SK-N-SH treated with all-trans-retinoic acid at 6 μM for 48 hours (cell line): ENCODE results near the gene GGCX.
"Not testable (repeated sequence)": the region's sequence is repeated elsewhere in the genome, so short reads cannot be mapped to it uniquely, and the experiment has no call there.

Experiments used
- ATAC-seq: fragments of 200-7000 bp; cut with Tn5 transposase; 3 replicates; pipeline ENCODE4 v1.9.1; 2020; ENCODE audit warnings: mild to moderate bottlenecking, moderate library complexity
- ARNTL ChIP-seq: fragments of 450-650 bp; formaldehyde crosslinking; IDR thresholded peaks from 2 replicates; pipeline ENCODE4 v1.5.0; 2020; ENCODE audit warnings: low read depth, mild to moderate bottlenecking, moderate library complexity, borderline replicate concordance
- BACH2 ChIP-seq: fragments of 250-450 bp; sonication (Bioruptor Pico); IDR thresholded peaks from 2 replicates; pipeline ENCODE4 v1.9.0; 2021; ENCODE audit warnings: mild to moderate bottlenecking, borderline replicate concordance
- CSRNP3 ChIP-seq: fragments of 250-450 bp; sonication (Bioruptor Pico); IDR thresholded peaks from 2 replicates; pipeline ENCODE4 v1.5.1; 2021; ENCODE audit warnings: mild to moderate bottlenecking, moderate library complexity
- ESRRG ChIP-seq: fragments of 250-450 bp; sonication (Bioruptor Pico); IDR thresholded peaks from 2 replicates; pipeline ENCODE4 v1.6.1; 2021; ENCODE audit warnings: mild to moderate bottlenecking
- GLIS3 ChIP-seq: fragments of 250-450 bp; sonication (Bioruptor Pico); IDR thresholded peaks from 2 replicates; pipeline ENCODE4 v1.5.0; 2020; ENCODE audit warnings: mild to moderate bottlenecking, moderate library complexity
- ISL1 ChIP-seq: fragments of 250-450 bp; sonication (Bioruptor Pico); IDR thresholded peaks from 2 replicates; pipeline ENCODE4 v2.1.2; 2022; ENCODE audit warnings: mild to moderate bottlenecking, moderate library complexity
- OSR1 ChIP-seq: fragments of 250-450 bp; sonication (Bioruptor Pico); IDR thresholded peaks from 2 replicates; pipeline ENCODE4 v1.8.0; 2022; ENCODE audit warnings: moderate library complexity, mild to moderate bottlenecking, inconsistent platforms
- PATZ1 ChIP-seq: fragments of 250-450 bp; sonication (Bioruptor Pico); IDR thresholded peaks from 2 replicates; pipeline ENCODE4 v1.8.0; 2020; ENCODE audit warnings: mild to moderate bottlenecking, moderate library complexity, borderline replicate concordance
- PPARA ChIP-seq: fragments of 250-450 bp; sonication (Bioruptor Pico); IDR thresholded peaks from 2 replicates; pipeline ENCODE4 v1.5.0; 2020; ENCODE audit warnings: mild to moderate bottlenecking, borderline replicate concordance
- RARB ChIP-seq: fragments of 250-450 bp; sonication (Bioruptor Pico); IDR thresholded peaks from 2 replicates; pipeline ENCODE4 v1.8.0; 2021; ENCODE audit warnings: mild to moderate bottlenecking, moderate library complexity
- SNAI2 ChIP-seq: fragments of 250-450 bp; sonication (Bioruptor Pico); IDR thresholded peaks from 2 replicates; pipeline ENCODE4 v1.5.0; 2020; ENCODE audit warnings: mild to moderate bottlenecking, moderate library complexity
- TCF4 ChIP-seq: fragments of 250-450 bp; sonication (Bioruptor Pico); IDR thresholded peaks from 2 replicates; pipeline ENCODE4 v1.8.0; 2021; ENCODE audit warnings: mild to moderate bottlenecking, moderate library complexity, borderline replicate concordance
- TOX ChIP-seq: fragments of 250-450 bp; sonication (Bioruptor Pico); IDR thresholded peaks from 2 replicates; pipeline ENCODE4 v1.8.0; 2021; ENCODE audit warnings: mild to moderate bottlenecking, moderate library complexity, borderline replicate concordance
- TSHZ2 ChIP-seq: fragments of 250-450 bp; sonication (Bioruptor Pico); IDR thresholded peaks from 2 replicates; pipeline ENCODE4 v1.5.0; 2020; ENCODE audit warnings: mild to moderate bottlenecking, moderate library complexity
- ZC3H10 ChIP-seq: fragments of 250-450 bp; sonication (Bioruptor Pico); IDR thresholded peaks from 2 replicates; pipeline ENCODE4 v1.5.1; 2021; ENCODE audit warnings: mild to moderate bottlenecking, moderate library complexity
- ZFP3 ChIP-seq: fragments of 250-450 bp; sonication (Bioruptor Pico); IDR thresholded peaks from 2 replicates; pipeline ENCODE4 v1.5.0; 2020; ENCODE audit warnings: mild to moderate bottlenecking, moderate library complexity
- ZFP30 ChIP-seq: fragments of 450-650 bp; formaldehyde crosslinking; IDR thresholded peaks from 2 replicates; pipeline ENCODE4 v1.5.0; 2022; ENCODE audit warnings: mild to moderate bottlenecking, moderate library complexity
- ZNF565 ChIP-seq: fragments of 450-650 bp; formaldehyde crosslinking; conservative IDR thresholded peaks from 2 replicates; pipeline ENCODE4 v1.5.0; 2020; ENCODE audit warnings: low read depth, mild to moderate bottlenecking, moderate library complexity
- ZNF70 ChIP-seq: fragments of 450-650 bp; formaldehyde crosslinking; IDR thresholded peaks from 2 replicates; pipeline ENCODE4 v1.5.0; 2020; ENCODE audit warnings: mild to moderate bottlenecking, moderate library complexity
- ZNF8 ChIP-seq: fragments of 450-650 bp; formaldehyde crosslinking; IDR thresholded peaks from 2 replicates; pipeline ENCODE4 v1.5.0; 2020; ENCODE audit warnings: mild to moderate bottlenecking, moderate library complexity

GGCX gene

GRCh38 chr2:85592299-85592698 is 31.0 kb upstream of the GGCX start:
- not testable (repeated sequence) for ATAC-seq

- no peak for ATAC-seq
- TF ChIP-seq ZFP3 (CRISPR knock-in tag) (no peak), RARB (CRISPR knock-in tag) (no peak)
These were observed 30.3 kb upstream of the GGCX start for GRCh38 chr2:85591563-85591962.

- no peak for ATAC-seq
- TF ChIP-seq CSRNP3 (CRISPR knock-in tag) (no peak), GLIS3 (CRISPR knock-in tag) (no peak), ESRRG (no peak), ARNTL (no peak), PPARA (no peak), ZC3H10 (CRISPR knock-in tag) (no peak), TCF4 (no peak), ZFP30 (CRISPR knock-in tag) (no peak), ZNF8 (CRISPR knock-in tag) (no peak)
These were observed 29.7 kb upstream of the GGCX start for GRCh38 chr2:85590950-85591349.

- TF ChIP-seq ZNF565 (no peak), ISL1 (CRISPR knock-in tag) (no peak), ZFP30 (CRISPR knock-in tag) (no peak), TCF4 (no peak), ZC3H10 (CRISPR knock-in tag) (no peak), TSHZ2 (CRISPR knock-in tag) (no peak), TOX (no peak), ZNF70 (CRISPR knock-in tag) (no peak)
- ATAC-seq = no peak
These were observed 28.9 kb upstream of the GGCX start for GRCh38 chr2:85589982-85590791.

- no peak for ATAC-seq
- TF ChIP-seq PATZ1 (CRISPR knock-in tag) (no peak), ESRRG (no peak), TOX (no peak), BACH2 (CRISPR knock-in tag) (no peak), RARB (CRISPR knock-in tag) (no peak), ZFP3 (CRISPR knock-in tag) (no peak), ZNF565 (no peak), ZFP30 (CRISPR knock-in tag) (no peak), ZNF8 (CRISPR knock-in tag) (no peak), ISL1 (CRISPR knock-in tag) (no peak)
These were observed 27.9 kb upstream of the GGCX start for GRCh38 chr2:85589181-85589580.

- ATAC-seq = no peak
These were observed 27.4 kb upstream of the GGCX start for GRCh38 chr2:85588645-85589044.

More at GRCh38 chr2:85588645-85589044, 27.4 kb upstream of the GGCX start:
- TF ChIP-seq PPARA = no peak
- TF ChIP-seq ZFP30 (CRISPR knock-in tag) = no peak
- TF ChIP-seq RARB (CRISPR knock-in tag) = no peak
- TF ChIP-seq BACH2 (CRISPR knock-in tag) = no peak
- no peak for TF ChIP-seq CSRNP3 (CRISPR knock-in tag)
- no peak for TF ChIP-seq GLIS3 (CRISPR knock-in tag)
- no peak for TF ChIP-seq ZNF565
- TF ChIP-seq TSHZ2 (CRISPR knock-in tag) = no peak
- TF ChIP-seq OSR1 (CRISPR knock-in tag) = no peak
- no peak for TF ChIP-seq SNAI2 (CRISPR knock-in tag)
- no peak for TF ChIP-seq ZC3H10 (CRISPR knock-in tag)
- TF ChIP-seq TOX = no peak
- no peak for TF ChIP-seq ZNF70 (CRISPR knock-in tag)
